Astrocyte of the spinal cord (primary cell): ENCODE results near the gene MMEL1.
"Not testable (repeated sequence)": the region's sequence is repeated elsewhere in the genome, so short reads cannot be mapped to it uniquely, and the experiment has no call there.

Experiments
- DNase-seq: peaks from one replicate; pipeline ENCODE4 v3.0.0; 2011; ENCODE audit warnings: low read depth, low spot score
- H3K4me3 ChIP-seq: 2 replicates; pipeline ENCODE4 v1.5.1; 2011; ENCODE audit warnings: low read depth, mild to moderate bottlenecking, low read length, moderate library complexity
- in situ Hi-C: cut with HindIII; loops from 2 replicates; pipeline ENCODE4 v1.10.0; 2017; ENCODE audit warnings: low sequenced_read_pairs
- TF ChIP-seq, protein P1 (sequence below): IDR thresholded peaks from 2 replicates; pipeline ENCODE4 v1.5.1; 2012; ENCODE audit warnings: low read depth, mild to moderate bottlenecking, low read length, inconsistent platforms

Gene MMEL1

DNA sequence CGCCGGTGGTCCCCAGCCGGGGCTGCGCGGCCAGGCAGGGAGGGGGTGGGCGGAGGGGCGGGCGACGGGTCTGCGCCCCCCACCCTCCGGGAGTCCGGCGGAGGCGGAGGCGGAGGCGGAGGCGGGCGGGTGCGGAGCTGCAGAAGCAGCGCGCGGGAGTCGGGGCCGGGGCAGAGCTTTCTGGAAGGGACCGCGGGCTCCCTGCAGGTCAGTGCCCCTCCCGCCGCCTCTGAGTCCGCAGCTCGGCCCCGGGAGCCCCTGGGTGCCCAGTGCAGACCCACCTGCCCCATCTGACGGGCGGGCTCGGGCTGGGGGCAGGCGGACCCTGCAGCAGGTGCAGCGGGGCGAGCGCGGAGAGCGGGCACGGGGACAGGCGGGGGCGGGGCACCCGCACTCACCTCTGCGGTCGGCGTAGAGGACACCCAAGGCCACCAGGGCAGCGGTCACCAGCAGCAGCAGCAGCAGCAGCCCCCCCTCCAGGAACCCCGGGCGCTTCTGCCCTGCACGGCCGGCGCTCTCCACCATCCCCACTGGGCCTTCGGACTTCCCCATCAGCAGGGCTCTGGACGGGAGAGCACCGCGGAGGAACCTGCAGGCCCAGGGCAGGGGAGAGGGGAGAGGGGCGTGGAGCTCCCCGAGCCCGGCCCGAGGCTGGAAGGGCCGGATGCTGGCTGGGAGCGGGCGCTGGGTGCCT, 3.7 kb downstream of the MMEL1 start:
- no peak for DNase-seq
- TF ChIP-seq, protein P1, sequence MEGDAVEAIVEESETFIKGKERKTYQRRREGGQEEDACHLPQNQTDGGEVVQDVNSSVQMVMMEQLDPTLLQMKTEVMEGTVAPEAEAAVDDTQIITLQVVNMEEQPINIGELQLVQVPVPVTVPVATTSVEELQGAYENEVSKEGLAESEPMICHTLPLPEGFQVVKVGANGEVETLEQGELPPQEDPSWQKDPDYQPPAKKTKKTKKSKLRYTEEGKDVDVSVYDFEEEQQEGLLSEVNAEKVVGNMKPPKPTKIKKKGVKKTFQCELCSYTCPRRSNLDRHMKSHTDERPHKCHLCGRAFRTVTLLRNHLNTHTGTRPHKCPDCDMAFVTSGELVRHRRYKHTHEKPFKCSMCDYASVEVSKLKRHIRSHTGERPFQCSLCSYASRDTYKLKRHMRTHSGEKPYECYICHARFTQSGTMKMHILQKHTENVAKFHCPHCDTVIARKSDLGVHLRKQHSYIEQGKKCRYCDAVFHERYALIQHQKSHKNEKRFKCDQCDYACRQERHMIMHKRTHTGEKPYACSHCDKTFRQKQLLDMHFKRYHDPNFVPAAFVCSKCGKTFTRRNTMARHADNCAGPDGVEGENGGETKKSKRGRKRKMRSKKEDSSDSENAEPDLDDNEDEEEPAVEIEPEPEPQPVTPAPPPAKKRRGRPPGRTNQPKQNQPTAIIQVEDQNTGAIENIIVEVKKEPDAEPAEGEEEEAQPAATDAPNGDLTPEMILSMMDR, result no peak
- H3K4me3 ChIP-seq, result no peak overlapping the region
- in situ Hi-C loops, result no loop called here

DNA sequence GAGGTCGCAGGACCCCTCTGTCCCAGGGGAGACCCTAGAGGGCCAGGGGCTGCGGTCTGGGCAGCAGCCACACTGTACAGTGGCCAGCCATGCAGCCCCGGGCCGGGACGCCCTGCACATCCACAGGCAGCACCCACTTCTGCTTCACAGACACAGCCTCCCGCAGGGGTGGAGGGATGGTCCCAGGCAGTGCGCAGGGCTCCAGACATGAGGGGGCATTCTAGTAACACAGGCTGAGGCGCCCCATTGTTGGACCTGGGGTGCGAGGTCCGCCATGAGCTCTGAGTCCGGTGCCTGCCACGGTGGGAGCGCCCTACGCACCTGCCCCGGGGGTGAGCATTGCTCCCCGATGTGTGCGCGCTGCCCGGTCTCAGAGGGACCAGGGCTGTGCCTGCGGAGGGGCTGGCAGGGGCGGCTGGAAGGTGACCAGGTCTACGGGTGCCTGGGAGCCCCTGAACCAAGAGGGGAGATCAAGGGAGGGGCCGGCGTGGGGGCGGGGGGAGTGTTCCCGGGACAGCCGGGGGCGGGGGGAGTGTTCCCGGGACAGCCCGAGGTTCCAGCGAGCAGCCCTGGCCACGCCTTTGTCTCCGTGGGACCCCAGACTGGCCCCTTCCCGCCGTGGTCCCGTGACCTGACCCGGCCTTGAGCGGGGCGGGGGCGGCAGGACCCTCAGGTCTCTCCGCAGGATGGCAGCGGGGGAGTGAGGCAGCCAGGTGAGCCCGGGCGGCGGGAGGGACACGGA, 4.5 kb downstream of the MMEL1 start:
- no peak for DNase-seq
- in situ Hi-C loops, result no loop called here
- no peak overlapping the region for H3K4me3 ChIP-seq
- TF ChIP-seq, protein P1, result no peak

DNA sequence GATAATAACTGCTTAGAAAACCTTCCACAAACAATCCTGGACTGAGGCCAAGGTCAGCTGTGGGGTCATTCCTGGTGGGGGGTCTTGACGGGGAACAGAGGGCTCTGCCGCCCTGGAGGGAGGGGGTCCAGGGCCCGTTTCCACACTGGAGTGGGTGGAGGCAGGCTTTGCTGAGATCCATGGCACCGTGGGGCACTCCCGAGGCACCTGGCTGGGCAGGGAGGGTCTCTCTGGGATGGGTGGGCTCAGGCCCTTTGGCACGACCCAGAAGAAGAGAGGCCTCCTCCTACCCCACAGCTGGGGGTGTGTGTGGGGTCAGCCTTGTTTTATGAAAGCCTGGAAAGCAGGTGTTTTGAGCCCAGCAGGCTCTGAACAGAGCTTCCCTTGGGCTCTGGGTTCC, 5.1 kb downstream of the MMEL1 start:
- no peak overlapping the region for H3K4me3 ChIP-seq
- in situ Hi-C loops, result no loop called here
- DNase-seq, result no peak
- TF ChIP-seq, protein P1, result no peak

DNA sequence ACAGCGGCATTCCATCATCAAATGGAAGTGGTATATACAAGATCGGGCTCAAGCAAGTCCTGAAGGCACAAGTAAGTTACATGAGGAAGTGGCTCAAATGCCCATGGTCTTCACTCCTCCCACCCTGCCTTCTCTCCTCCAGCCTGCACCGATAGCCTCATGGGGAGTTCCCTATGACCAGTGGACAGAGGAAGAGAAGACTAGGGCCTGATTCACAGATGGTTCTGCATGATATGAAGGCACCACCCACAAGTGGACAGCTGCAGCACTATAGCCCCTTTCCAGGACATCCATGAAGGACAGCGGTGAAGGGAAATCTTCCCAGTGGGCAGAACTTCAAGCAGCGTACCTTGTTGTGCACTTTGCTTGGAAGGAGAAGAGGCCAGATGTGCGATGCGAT, 7.1 kb downstream of the MMEL1 start:
- DNase-seq, in situ Hi-C loops, H3K4me3 ChIP-seq: not testable (repeated sequence)

DNA sequence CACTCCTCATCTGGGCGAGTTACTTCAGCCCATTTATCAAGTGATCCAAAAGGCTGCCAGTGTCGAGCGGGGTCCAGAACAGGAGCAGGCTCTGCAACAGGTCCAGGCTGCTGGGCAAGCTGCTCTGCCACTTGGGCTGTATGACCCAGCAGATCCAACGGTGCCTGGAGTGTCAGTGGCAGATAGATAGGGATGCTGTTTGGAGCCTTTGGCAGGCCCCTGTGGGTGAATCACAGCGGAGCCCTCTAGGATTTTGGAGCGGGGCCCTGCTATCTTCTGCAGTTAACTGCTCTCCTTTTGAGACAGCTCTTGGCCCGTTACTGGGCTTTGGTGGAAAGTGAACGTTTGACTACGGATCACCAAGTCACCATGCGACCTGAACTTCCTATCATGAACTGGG, 7.5 kb downstream of the MMEL1 start:
- no peak overlapping the region for H3K4me3 ChIP-seq
- TF ChIP-seq, protein P1, result no peak
- DNase-seq, result no peak
- in situ Hi-C loops, result no loop called here

DNA sequence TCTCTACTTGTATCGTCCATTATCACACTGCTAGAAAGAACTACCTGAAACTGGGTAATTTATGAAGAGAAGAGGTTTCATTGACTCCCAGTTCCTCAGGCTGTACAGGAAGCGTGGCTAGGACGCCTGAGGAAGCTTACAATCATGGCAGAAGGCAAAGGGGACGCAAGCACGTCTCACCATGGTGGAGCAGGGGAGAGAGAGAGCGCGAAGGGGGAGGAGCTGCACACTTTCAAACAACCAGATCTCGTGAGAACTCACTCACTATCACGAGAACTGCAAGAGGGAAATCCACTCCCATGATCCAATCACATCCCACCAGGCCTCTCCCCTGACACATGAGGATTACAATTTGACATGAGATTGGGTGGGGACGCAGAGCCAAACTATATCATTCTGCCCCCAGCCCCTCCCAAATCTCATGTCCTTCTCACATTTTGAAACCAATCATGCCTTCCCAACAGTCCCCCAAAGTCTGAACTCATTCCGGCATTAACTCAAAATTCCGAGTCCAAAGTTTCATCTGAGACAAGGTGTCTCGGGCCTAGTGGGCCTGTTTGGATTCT, 8.0 kb downstream of the MMEL1 start:
- no peak for DNase-seq
- in situ Hi-C loops, result no loop called here
- H3K4me3 ChIP-seq, result no peak overlapping the region
- TF ChIP-seq, protein P1, result no peak
